SK-N-DZ (cell line): Measurements from ENCODE around the gene USP2.

Experiments used
- DNase-seq: peaks from one replicate; pipeline ENCODE4 v3.0.0-alpha.2; 2015; ENCODE audit warnings: low spot score

The USP2 gene

GRCh38 chr11:119342362-119343130 is 38.9 kb downstream of the USP2 start:
- DNase-seq, result no peak

DNA sequence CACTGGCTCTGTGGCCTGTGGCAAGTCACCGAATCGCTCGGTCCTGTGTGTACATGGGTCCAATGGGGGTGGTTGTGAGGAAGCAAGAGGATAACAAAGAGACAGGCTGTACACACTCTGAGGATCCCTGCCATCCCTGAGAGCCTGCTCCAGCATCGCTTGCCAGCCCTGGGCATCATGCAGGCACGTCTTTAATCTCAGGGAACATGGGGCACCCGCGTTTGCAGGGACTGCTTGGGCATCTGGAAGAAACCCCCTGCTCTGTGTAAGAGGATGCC is 39.5 kb downstream of the USP2 start:
- DNase-seq, result no peak

DNA sequence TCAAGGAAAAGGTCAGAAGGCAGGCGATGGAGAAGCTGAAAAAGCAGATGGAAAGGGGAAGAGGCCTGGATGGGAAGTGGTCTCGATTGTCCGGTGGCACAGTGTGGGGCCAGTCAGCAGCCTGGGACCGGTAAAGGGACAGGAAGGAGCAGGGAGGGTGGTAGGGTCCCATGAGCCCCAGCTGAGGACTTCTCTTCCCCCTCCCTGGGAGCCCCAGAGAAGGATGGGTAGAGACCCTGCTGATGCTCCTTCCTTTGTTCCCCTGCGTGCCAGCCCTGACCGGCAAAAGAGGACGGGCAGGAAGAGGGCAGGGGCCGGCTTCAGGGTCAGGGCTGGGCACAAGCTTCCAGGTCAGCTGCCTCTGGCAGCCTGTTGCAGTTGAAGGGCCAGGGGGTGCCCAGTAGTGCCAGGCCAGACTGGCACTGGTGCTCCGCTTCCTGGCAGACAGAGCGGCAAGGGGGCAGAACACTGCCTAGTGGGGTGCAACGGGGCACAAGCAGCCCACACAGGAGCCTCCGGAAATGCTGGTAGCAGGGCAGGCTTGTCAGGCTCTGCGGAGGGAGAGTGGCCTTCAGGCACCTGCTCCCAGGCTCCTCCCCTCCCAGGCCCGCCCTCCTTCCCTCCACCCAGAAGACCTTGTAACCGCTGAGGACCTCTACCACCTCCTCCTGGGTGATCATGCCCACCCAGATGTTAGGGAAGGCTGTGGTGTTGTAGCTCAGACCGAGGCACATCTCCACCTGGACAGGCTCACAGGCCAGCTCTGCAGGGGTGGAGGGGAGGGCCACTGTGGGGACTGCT is 40.1 kb downstream of the USP2 start:
- DNase-seq, result no peak

DNA sequence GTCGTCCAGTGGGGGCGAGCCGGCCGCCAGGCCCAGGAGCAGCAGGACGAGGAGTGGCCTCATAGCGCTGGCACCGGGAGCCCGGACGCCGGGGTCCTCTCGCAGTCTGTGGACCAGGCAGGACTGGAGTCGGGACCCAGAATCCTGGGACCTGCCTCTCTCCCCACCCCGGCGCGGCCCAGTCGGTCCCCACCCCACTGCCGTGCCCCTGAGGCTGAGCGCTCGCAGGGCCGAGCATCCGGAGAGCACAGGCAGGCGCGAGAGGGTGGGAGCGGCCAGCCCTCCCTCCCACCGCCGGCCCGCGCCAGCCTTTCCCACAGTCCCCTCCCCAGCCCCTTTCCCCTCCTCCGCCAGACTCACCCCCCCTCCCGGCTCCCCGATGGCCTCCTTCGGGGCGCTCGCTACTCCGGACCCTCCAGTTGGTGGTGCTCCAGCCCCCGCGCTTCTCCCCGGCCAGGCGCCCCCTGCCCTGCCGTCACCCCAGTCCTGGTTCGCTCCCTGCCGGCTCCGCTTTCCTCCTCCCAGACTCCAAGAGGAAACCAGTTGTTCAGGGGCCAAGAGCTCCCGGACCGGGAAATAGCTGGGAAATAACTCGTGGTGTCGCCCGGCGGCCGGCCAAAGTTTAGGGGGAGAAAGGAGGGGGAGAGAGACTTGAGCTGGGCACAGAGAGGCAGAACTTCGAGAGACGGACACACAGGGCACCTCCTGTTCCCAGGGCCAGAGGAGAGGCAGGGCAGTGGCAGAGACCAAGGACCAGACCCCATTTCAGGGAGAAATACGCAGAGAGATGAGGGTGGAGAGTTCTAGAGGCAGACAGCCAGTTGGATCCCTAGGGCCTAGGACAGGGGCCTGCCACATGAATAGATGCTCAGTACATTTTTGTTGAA is 40.9 kb downstream of the USP2 start, which contains the start of gene C1QTNF5:
Gene C1QTNF5 (minus strand): TSS at position 549 of the 887 bp plus-strand sequence. CDS start 486 bp downstream, at position 63.
- no peak for DNase-seq

DNA sequence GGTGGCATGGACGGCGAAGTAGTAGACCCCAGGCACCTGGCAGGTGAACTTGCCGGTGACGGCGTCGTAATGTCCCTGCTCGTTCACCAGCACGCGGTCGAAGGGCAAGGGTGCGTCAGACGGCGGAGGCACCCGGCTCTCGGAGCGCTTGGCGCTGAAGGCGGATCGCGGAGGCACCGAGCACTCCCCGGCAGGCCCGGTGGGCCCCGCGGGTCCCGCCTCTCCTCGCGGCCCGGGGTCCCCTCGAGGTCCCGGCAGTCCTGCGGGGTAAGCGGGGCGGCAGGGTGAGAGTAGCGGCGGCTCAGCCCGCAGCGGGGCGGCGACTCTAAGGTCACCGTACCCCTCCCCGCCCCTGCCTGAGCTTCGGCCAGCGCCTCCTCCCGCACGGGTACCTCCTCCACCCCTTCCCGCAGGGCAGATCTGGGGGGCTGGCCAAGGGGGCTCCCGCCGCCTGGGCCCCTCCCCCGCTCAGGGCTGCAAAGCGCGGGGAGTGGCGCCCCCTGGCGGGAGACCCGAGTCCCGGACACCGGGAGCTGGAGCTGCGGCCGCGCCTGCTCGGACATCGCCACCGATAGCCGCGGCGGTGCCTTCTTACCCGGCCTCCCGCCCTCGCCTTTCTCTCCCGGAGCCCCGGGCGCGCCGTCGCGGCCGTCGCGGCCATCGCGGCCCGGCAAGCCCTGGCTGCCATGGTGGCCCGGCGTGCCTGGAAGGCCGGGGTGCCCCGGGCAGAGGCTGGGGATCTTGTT is 41.7 kb downstream of the USP2 start:
- DNase-seq, result no peak

GRCh38 chr11:119338965-119339588 is 42.4 kb downstream of the USP2 start:
- DNase-seq, result no peak

- DNase-seq, result peak; percentile 64
Observed at GRCh38 chr11:119338318-119338890, 43.1 kb downstream of the USP2 start.

DNA sequence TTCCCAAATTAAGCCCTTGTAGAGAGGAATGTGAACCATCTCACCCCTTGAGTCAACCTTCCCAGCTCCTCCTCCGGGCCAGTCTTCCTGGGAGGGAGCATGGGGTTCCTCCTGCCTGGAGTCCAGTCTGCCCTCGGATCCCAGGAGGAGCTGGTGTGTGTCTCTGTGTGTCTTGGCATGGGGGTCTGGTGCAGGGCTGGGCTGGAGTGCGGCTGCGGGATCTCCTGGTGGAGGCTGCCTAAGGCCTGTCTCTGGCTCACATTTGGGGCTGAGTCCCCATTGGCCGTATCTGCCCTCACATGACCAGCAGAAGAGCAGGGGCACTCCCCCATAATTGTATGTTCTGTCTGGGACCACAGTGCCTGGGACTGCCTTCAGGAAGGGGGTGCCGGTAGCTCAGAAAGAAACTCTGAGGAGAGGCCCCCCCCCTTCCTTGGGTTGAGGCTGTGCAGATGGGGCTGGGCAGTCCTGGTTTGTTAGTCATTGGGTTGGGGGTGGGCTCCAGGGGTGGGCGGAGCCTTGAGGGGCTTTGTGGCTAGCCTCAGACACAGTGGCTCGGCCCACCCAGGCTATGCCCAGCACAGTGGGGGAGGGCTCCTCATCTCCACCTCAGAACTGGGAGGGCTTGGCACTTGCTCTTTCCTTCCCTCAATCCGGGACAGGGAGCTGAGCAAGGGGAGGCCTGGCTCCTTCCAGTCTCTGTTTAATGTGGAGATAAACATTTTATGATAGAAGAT is 43.7 kb downstream of the USP2 start:
- peak; percentile 44 for DNase-seq

- DNase-seq, result no peak
Observed at GRCh38 chr11:119336744-119337469, 44.6 kb downstream of the USP2 start.

- no peak for DNase-seq
Observed at GRCh38 chr11:119335655-119336543, 45.6 kb downstream of the USP2 start.

GRCh38 chr11:119335091-119335654 is 46.3 kb downstream of the USP2 start:
- DNase-seq, result no peak

DNA sequence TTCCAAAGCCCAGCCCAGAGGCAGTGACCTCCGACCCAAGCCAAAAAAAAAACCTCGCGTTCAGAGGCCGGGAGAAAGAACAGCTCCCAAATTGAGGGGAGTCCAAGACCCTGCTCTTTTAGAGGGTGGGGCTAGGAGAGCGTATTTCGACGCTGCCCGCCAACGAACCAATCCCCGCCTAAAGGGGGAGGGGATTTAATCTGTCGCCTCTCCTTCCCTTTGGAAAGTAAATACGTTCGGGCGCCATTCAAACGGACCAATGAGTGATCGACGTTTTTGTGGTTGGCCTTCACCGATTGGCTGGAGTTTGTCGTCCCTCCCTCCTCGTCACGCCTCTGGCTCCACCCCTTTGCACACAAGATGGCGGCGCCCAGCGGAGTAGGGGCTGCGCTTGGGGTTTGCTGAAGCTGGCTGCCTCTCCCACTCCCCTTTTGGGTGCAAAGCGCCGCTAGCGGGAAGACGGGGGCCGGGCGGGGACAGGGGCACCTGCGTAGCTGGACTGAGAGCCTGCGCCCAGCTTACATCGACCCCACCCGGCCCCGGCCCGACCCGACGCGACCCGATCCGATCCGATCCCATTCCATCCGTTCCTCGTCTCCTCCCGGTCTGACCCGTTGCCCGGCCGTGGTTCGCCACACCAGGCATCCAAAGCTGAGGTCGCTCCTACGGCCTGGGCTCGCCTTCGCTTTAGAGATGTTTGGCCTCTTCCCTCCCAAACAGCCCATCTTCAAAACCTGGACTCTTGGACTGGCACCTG is 47.1 kb downstream of the USP2 start, which contains the start of gene RNF26:
Gene RNF26 (plus strand): TSS at position 354 of the 757 bp plus-strand sequence. CDS start 596 bp downstream, outside the sequence.
- DNase-seq, result peak; percentile 96

DNA sequence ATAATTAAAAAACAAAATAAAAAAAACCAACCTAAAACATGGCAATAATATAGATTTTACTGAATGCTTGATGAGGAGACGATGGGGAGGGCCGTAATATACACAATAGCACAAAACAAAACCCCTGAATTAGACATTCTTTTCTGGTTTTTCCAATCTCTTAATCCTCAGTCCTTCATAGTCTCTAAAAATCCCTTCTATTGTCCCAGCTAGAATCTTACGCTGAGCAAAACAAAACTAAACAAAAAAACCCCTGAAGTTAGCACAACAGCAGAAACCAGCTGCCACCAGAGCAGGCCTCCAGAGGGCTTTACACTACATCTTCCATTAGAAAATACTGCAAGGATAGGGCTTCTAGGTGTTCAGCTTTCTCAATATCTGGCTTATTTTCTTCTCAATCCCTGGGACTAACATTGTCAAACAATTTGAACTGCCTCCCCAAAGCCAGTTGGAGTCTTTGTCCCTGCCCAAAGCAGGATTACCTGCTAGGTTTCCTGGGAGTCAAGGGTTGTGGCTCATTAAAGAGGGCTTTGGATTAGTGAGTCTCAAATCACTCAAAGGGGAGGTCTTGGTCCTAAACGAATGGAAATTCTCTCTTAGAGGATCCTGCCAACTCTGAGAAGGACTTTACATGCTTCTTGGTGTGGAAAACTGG is 49.3 kb downstream of the USP2 start:
- no peak for DNase-seq

DNA sequence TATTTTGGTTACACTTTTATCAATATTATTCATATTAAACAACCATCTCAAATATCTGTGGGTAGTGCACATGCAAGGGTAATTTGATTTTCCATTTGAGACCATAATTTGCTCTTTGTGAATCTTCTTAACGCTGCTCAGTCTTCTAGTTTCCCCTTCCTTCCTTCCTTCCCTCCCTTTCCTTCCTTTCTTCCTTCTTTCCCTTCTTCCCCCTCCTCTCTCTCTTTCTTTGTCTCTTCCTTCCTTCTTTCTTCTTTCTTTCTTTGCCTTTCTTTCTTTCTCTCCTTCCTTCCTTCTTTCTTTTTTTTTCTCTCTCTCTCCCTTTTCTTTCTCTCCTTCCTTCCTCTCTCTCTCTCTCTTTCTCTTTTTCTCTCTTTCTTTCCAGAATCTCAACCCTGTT is 51.3 kb downstream of the USP2 start:
- no peak for DNase-seq

GRCh38 chr11:119329320-119329719 is 52.2 kb downstream of the USP2 start:
- no peak for DNase-seq

- no peak for DNase-seq
Observed at GRCh38 chr11:119324189-119324588, 57.3 kb downstream of the USP2 start.
